Mesenchymal stem cell (in vitro differentiated cells and primary cell): ENCODE measurements around the gene IRX4.
A peak's percentile ranks its signal among the peaks of the same experiment; 100 is the strongest.

Experiments
- DNase-seq: peaks from one replicate; pipeline ENCODE4 v3.0.0-alpha.2; 2013
- H2AFZ ChIP-seq: one replicate; pipeline ENCODE4 v1.6.1; 2013; ENCODE audit warnings: low read depth, mild to moderate bottlenecking, control low read depth, inconsistent platforms, low read length, moderate library complexity
- H2AK5ac ChIP-seq: 2 replicates; pipeline ENCODE4 v1.6.1; 2013; ENCODE audit warnings: low read length, moderate library complexity, mild to moderate bottlenecking, inconsistent platforms; ENCODE audit not compliant: severe bottlenecking
- H2BK120ac ChIP-seq: one replicate; pipeline ENCODE4 v1.6.1; 2013; ENCODE audit warnings: low read depth, mild to moderate bottlenecking, inconsistent platforms, low read length, moderate library complexity
- H2BK12ac ChIP-seq, 2 experiments: one replicate each; pipeline ENCODE4 v1.6.1; 2013; ENCODE audit warnings: inconsistent platforms in 2 of 2, low read length in 2 of 2, mild to moderate bottlenecking in 2 of 2, moderate library complexity in 2 of 2, control low read depth in 1 of 2
- H2BK15ac ChIP-seq: one replicate; pipeline ENCODE4 v1.6.1; 2013; ENCODE audit warnings: mild to moderate bottlenecking, low read depth, inconsistent platforms; ENCODE audit not compliant: poor library complexity, severe bottlenecking
- H2BK5ac ChIP-seq: 2 replicates; pipeline ENCODE4 v1.6.1; 2013; ENCODE audit warnings: low read depth, mild to moderate bottlenecking, low read length, control low read depth, inconsistent platforms; ENCODE audit not compliant: poor library complexity, severe bottlenecking
- H3K14ac ChIP-seq, 2 experiments: one replicate each; pipeline ENCODE4 v1.6.1; 2013; ENCODE audit warnings: inconsistent platforms in 2 of 2, low read length in 2 of 2, control low read depth in 1 of 2, mild to moderate bottlenecking in 1 of 2, moderate library complexity in 1 of 2
- H3K18ac ChIP-seq, 2 experiments: one replicate each; pipeline ENCODE4 v1.6.1; 2013; ENCODE audit warnings: inconsistent platforms in 2 of 2, low read length in 2 of 2, control low read depth in 1 of 2, low read depth in 1 of 2, mild to moderate bottlenecking in 1 of 2
- H3K23ac ChIP-seq, 2 experiments: one replicate each; pipeline ENCODE4 v1.6.1; 2013; ENCODE audit warnings: inconsistent platforms in 2 of 2, low read length in 2 of 2, mild to moderate bottlenecking in 2 of 2, moderate library complexity in 2 of 2, control low read depth in 1 of 2
- H3K27ac ChIP-seq: 2 replicates; pipeline ENCODE4 v1.5.1; 2013; ENCODE audit warnings: mild to moderate bottlenecking, moderate library complexity, low read length, control low read depth, inconsistent platforms; ENCODE audit not compliant: poor library complexity, severe bottlenecking
- H3K27me3 ChIP-seq, 2 experiments: 2 replicates each; pipeline versions ENCODE4 v1.6.1 to v1.7.0; 2013; ENCODE audit warnings: low read length in 2 of 2, mild to moderate bottlenecking in 2 of 2, moderate library complexity in 2 of 2, control low read depth in 1 of 2, inconsistent platforms in 1 of 2; ENCODE audit not compliant: control insufficient read depth in 1 of 2, insufficient read depth in 1 of 2
- H3K36me3 ChIP-seq, 2 experiments: 2 replicates each; pipeline versions ENCODE4 v1.6.1 to v1.7.0; 2013; ENCODE audit warnings: low read length in 2 of 2, control low read depth in 1 of 2, inconsistent platforms in 1 of 2, low read depth in 1 of 2, mild to moderate bottlenecking in 1 of 2; ENCODE audit not compliant: insufficient read depth in 2 of 2, control insufficient read depth in 1 of 2
- H3K4ac ChIP-seq, 2 experiments: one replicate each; pipeline ENCODE4 v1.6.1; 2013; ENCODE audit warnings: inconsistent platforms in 2 of 2, low read length in 2 of 2, mild to moderate bottlenecking in 2 of 2, moderate library complexity in 2 of 2, control low read depth in 1 of 2, low read depth in 1 of 2
- H3K4me1 ChIP-seq: 2 replicates; pipeline ENCODE4 v1.6.1; 2013; ENCODE audit warnings: low read depth, low read length, control low read depth; ENCODE audit not compliant: control insufficient read depth, insufficient read depth
- H3K4me2 ChIP-seq: 2 replicates; pipeline ENCODE4 v1.6.1; 2013; ENCODE audit warnings: low read length, mild to moderate bottlenecking, inconsistent platforms; ENCODE audit not compliant: poor library complexity, severe bottlenecking
- H3K4me3 ChIP-seq, 2 experiments: 2 replicates each; pipeline versions ENCODE4 v1.5.1 to v1.7.0; 2013; ENCODE audit warnings: low read length in 2 of 2, mild to moderate bottlenecking in 2 of 2, control low read depth in 1 of 2, low read depth in 1 of 2; ENCODE audit not compliant: insufficient read depth in 1 of 2
- H3K79me1 ChIP-seq: replicated peaks from 2 replicates; pipeline ENCODE4 v1.6.1; 2013; ENCODE audit warnings: mild to moderate bottlenecking, control low read depth, low read length, inconsistent platforms; ENCODE audit not compliant: poor library complexity, severe bottlenecking
- H3K9ac ChIP-seq: 2 replicates; pipeline ENCODE4 v1.7.0; 2013; ENCODE audit warnings: mild to moderate bottlenecking, low read length, moderate library complexity
- H3K9me3 ChIP-seq: 2 replicates; pipeline ENCODE4 v1.7.0; 2013; ENCODE audit warnings: mild to moderate bottlenecking, low read length; ENCODE audit not compliant: control insufficient read depth
- H4K8ac ChIP-seq: one replicate; pipeline ENCODE4 v1.6.1; 2013; ENCODE audit warnings: inconsistent platforms, mild to moderate bottlenecking, low read length, moderate library complexity
- H4K91ac ChIP-seq: one replicate; pipeline ENCODE4 v1.6.1; 2013; ENCODE audit warnings: mild to moderate bottlenecking, low read length, inconsistent platforms
- WGBS: methylation state at CpG from one replicate; pipeline ENCODE4 v1.1.7; 2013; ENCODE audit warnings: mixed read lengths; 5-methylcytosine and 5-hydroxymethylcytosine counted together

The IRX4 gene

DNA sequence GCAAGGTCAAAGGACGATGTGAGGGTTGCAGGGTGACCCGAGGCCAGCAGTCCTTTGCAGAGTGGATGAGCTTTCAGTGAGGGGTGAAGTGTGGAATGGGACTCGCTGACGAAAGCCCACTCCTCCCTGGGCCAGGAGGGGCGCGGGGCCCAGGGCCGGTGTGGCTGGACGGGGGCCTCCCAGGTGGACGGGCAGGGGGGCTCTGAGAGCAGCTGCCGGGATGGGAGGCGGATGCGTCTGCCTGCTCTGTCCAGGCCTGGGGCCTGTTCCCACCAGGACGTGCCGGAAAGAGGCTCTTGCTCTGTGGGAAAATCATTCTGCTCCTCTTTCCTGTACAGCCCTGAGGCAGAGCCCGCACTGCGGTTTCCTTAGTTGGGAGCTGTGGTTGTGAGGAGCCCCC lies 24.3 kb downstream of the IRX4 start:
- Histone ChIP-seq H3K18ac (no peak overlapping the region), H2AK5ac (no peak overlapping the region), H2BK5ac (no peak overlapping the region), H3K9me3 (no peaks in the 10 kb centered on the region), H3K4ac (no peak overlapping the region), H3K9ac (no peak overlapping the region), H3K23ac (no peak overlapping the region), H2BK15ac (no peak overlapping the region), H3K27ac (no peak overlapping the region), H3K4me1 (peaks cover 4% of the 10 kb centered on the region), H3K27me3 (peaks cover 42 to 81% of the 10 kb centered on the region in 2 experiments), H3K79me1 (no peaks in the 10 kb centered on the region), H2AFZ (no peak overlapping the region), H2BK120ac (no peak overlapping the region), H3K14ac (no peak overlapping the region), H3K4me3 (no peak overlapping the region), H4K91ac (no peak overlapping the region), H3K36me3 (no peaks in the 10 kb centered on the region), H2BK12ac (no peak overlapping the region), H3K4me2 (no peak overlapping the region), H4K8ac (no peak overlapping the region)
- WGBS = 87% methylated on average over 13 of the region's 16 CpGs
- no peak for DNase-seq

GRCh38 chr5:1857256-1857600 lies 25.5 kb downstream of the IRX4 start:
- Histone ChIP-seq H3K27me3 (peaks cover 48 to 80% of the 10 kb centered on the region in 2 experiments), H3K4me2 (no peak overlapping the region), H2AK5ac (no peak overlapping the region), H3K27ac (no peak overlapping the region), H4K91ac (no peak overlapping the region), H2AFZ (no peak overlapping the region), H4K8ac (no peak overlapping the region), H3K23ac (no peak overlapping the region), H2BK15ac (no peak overlapping the region), H3K4me3 (no peak overlapping the region), H3K4me1 (no peaks in the 10 kb centered on the region), H3K4ac (no peak overlapping the region), H2BK120ac (no peak overlapping the region), H2BK5ac (no peak overlapping the region), H3K9ac (no peak overlapping the region), H3K14ac (no peak overlapping the region), H2BK12ac (no peak overlapping the region), H3K18ac (no peak overlapping the region), H3K36me3 (no peaks in the 10 kb centered on the region), H3K79me1 (no peaks in the 10 kb centered on the region), H3K9me3 (no peaks in the 10 kb centered on the region)
- no peak for DNase-seq
- WGBS = 92% methylated on average over 32 of the region's 32 CpGs

- H3K36me3 ChIP-seq = no peaks in the 10 kb centered on the region
- DNase-seq = no peak
- no peak overlapping the region for H4K8ac ChIP-seq
- no peak overlapping the region for H3K4me2 ChIP-seq
- H3K4me3 ChIP-seq = peak overlapping the region in 1 of 2 experiments; percentile 55
- 83% methylated on average over 49 of the region's 49 CpGs for WGBS
- H2BK5ac ChIP-seq = no peak overlapping the region
- no peak overlapping the region for H2BK12ac ChIP-seq
- no peak overlapping the region for H2BK15ac ChIP-seq
- H3K14ac ChIP-seq = no peak overlapping the region
- no peak overlapping the region for H3K18ac ChIP-seq
- no peaks in the 10 kb centered on the region for H3K4me1 ChIP-seq
- no peak overlapping the region for H2AFZ ChIP-seq
- peaks cover 52 to 79% of the 10 kb centered on the region in 2 experiments for H3K27me3 ChIP-seq
- H3K27ac ChIP-seq = no peak overlapping the region
- no peak overlapping the region for H2BK120ac ChIP-seq
- H3K4ac ChIP-seq = no peak overlapping the region
- H3K9ac ChIP-seq = no peak overlapping the region
- no peaks in the 10 kb centered on the region for H3K79me1 ChIP-seq
- no peak overlapping the region for H2AK5ac ChIP-seq
- no peak overlapping the region for H4K91ac ChIP-seq
- no peak overlapping the region for H3K23ac ChIP-seq
- H3K9me3 ChIP-seq = no peaks in the 10 kb centered on the region
These were observed 26.0 kb downstream of the IRX4 start for GRCh38 chr5:1856596-1857255.

DNA sequence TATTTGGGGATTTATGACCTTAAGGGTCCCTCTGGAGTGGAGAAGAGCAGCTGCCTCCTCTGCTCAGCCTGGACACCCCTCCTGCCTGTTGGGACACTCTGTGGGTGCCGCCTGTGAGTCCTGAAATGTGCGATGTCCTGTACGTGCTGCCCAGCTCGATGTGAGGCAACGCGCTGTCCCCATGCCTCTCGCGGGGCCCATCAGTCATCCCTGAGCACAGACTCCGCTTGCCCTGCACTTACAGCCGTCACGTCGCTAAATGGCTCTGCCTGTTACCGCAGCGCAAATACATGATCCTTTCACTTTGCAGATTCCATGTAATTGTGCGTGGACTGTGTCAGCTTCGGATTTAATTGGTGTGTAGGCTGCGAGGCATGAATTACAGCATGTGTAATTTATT lies 27.1 kb downstream of the IRX4 start:
- Histone ChIP-seq H3K18ac (no peak overlapping the region), H2BK5ac (no peak overlapping the region), H3K4ac (no peak overlapping the region), H2BK120ac (no peak overlapping the region), H4K91ac (no peak overlapping the region), H3K36me3 (no peaks in the 10 kb centered on the region), H3K27ac (no peak overlapping the region), H4K8ac (no peak overlapping the region), H2AFZ (no peak overlapping the region), H2BK12ac (no peak overlapping the region), H3K4me2 (no peak overlapping the region), H3K9me3 (no peaks in the 10 kb centered on the region), H3K4me3 (no peak overlapping the region), H3K27me3 (peaks cover 56 to 79% of the 10 kb centered on the region in 2 experiments), H2AK5ac (no peak overlapping the region), H2BK15ac (no peak overlapping the region), H3K23ac (no peak overlapping the region), H3K14ac (no peak overlapping the region), H3K4me1 (peaks cover 4% of the 10 kb centered on the region), H3K9ac (no peak overlapping the region), H3K79me1 (no peaks in the 10 kb centered on the region)
- 83% methylated on average over 15 of the region's 17 CpGs for WGBS
- no peak for DNase-seq
